ENCODE data around the gene CACNA1I.
"Not testable (repeated sequence)": the region's sequence is repeated elsewhere in the genome, so short reads cannot be mapped to it uniquely, and the experiment has no call there.

The CACNA1I gene

DNA sequence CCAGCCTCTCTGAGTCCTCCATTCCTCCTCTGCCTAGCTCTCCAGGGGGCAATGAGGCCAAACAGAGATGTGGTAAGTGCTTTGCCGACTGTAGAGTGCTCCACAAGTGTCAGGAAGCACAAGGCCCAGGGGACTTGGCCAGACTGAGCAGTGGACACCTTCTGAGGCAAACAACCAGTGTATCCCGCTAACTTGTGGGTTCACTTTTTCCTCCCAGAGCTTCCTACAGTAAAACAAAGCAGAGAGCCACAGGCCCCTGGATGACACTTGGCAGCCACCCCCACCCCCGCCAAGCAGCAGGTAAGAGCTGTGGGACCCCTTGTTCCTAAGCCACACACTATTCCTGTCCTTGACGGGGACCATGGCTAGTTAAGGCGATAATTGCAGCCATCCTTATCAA, 160.9 kb downstream of the CACNA1I start:
- no peak for DNase-seq
- Histone ChIP-seq H3K36me3 (ENCODE audit: control insufficient read depth in 4 of 4, insufficient read depth in 4 of 4, low read length in 3 of 4) (no peaks in the 10 kb centered on the region), H3K4me3 (ENCODE audit: control insufficient read depth in 1 of 7, extremely low read depth in 1 of 7, insufficient read depth in 4 of 7, low read depth in 2 of 7, low read length in 6 of 7) (no peak overlapping the region), H3K9me3 (ENCODE audit: control extremely low read depth in 1 of 5, control insufficient read depth in 4 of 5, insufficient read depth in 2 of 5, low read depth in 1 of 5, low read length in 4 of 5) (no peaks in the 10 kb centered on the region), H3K27ac (ENCODE audit: insufficient read depth in 1 of 2, low read depth in 1 of 2, low read length in 2 of 2, poor library complexity in 1 of 2, severe bottlenecking in 2 of 2) (no peak overlapping the region), H3K27me3 (replicated peaks in 2 of 5; ENCODE audit: control insufficient read depth in 4 of 5, insufficient read depth in 5 of 5, low read length in 4 of 5) (peaks cover 0 to 41% (median 12%) of the 10 kb centered on the region in 5 experiments), H3K4me1 (ENCODE audit: control extremely low read depth in 1 of 4, control insufficient read depth in 4 of 4, insufficient read depth in 4 of 4, low read length in 3 of 4) (no peaks in the 10 kb centered on the region)
- ChIA-PET POLR2A (no interaction called here), CTCF (no interaction called here)
- 94% methylated on average over 4 of the region's 5 CpGs for WGBS (ENCODE audit: insufficient coverage)

DNA sequence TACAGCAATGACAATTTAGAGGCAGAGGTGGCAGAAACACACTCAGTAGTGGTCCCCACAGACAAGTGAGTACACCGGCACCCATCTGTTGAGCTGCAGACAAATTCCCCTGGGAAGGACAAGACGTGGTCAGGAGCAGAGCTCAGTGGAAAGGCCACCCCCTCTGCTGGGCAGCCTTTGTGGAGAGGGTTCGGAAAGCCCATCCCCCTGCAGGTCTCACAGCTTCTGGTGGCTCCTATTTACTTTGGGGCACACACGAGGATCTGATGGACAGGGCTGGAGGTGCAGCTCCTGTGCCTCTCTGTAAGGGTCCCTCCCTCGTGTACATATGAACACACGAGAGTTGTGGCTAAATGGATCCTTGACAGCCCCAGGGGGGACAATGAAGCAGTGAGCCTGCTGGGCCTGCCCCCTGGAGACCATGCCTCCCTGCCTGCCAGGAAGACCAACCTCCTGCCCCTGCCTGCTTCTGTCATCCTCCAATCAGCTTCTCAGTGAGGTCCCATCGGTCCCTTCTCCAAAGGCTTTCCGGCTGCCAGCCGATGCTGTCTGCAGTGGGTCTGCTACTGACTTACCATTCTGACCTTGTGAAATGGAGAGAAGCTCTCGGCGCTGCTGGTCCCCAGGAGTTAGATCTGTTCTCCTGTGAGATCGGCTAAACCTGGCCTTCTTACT, 161.5 kb downstream of the CACNA1I start:
- H3K9me3 ChIP-seq (ENCODE audit: control extremely low read depth in 1 of 5, control insufficient read depth in 4 of 5, insufficient read depth in 2 of 5, low read depth in 1 of 5, low read length in 4 of 5) = no peaks in the 10 kb centered on the region
- peaks cover 0 to 37% (median 12%) of the 10 kb centered on the region in 5 experiments for H3K27me3 ChIP-seq (replicated peaks in 2 of 5; ENCODE audit: control insufficient read depth in 4 of 5, insufficient read depth in 5 of 5, low read length in 4 of 5)
- H3K4me1 ChIP-seq (ENCODE audit: control extremely low read depth in 1 of 4, control insufficient read depth in 4 of 4, insufficient read depth in 4 of 4, low read length in 3 of 4) = no peaks in the 10 kb centered on the region
- no peak for DNase-seq
- H3K27ac ChIP-seq (ENCODE audit: insufficient read depth in 1 of 2, low read depth in 1 of 2, low read length in 2 of 2, poor library complexity in 1 of 2, severe bottlenecking in 2 of 2) = no peak overlapping the region
- H3K36me3 ChIP-seq (ENCODE audit: control insufficient read depth in 4 of 4, insufficient read depth in 4 of 4, low read length in 3 of 4) = no peaks in the 10 kb centered on the region
- H3K4me3 ChIP-seq (ENCODE audit: control insufficient read depth in 1 of 7, extremely low read depth in 1 of 7, insufficient read depth in 4 of 7, low read depth in 2 of 7, low read length in 6 of 7) = no peak overlapping the region
- 86% methylated on average over 11 of the region's 12 CpGs for WGBS (ENCODE audit: insufficient coverage)
- POLR2A ChIA-PET = no interaction called here
- CTCF ChIA-PET = interaction anchor here (0.9 kb wide), 1 partner anchor 14 kb away, joined by 4 read pairs; no protein-coding TSS in a partner anchor

DNA sequence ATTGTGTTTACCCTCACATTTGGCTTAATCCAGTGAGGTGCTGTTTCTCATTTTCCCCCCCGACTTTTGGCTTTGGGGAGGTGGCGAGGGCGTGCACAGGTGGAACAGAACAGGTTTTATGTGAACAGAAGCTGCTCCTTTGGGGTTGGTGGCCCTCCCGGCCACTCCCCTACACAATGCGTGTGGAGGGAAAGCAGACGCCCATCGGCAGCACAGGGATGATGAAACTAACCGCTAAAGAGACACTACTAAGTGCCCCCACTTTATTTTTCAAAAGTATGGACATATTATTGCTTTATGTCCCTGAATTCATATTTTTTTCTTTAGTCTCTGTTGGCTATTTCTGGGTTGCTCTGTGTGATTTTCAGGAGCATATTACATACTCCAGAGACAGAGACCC, 162.1 kb downstream of the CACNA1I start:
- Histone ChIP-seq H3K27ac (ENCODE audit: insufficient read depth in 1 of 2, low read depth in 1 of 2, low read length in 2 of 2, poor library complexity in 1 of 2, severe bottlenecking in 2 of 2) (no peak overlapping the region), H3K4me1 (ENCODE audit: control extremely low read depth in 1 of 4, control insufficient read depth in 4 of 4, insufficient read depth in 4 of 4, low read length in 3 of 4) (no peaks in the 10 kb centered on the region), H3K36me3 (ENCODE audit: control insufficient read depth in 4 of 4, insufficient read depth in 4 of 4, low read length in 3 of 4) (no peaks in the 10 kb centered on the region), H3K9me3 (ENCODE audit: control extremely low read depth in 1 of 5, control insufficient read depth in 4 of 5, insufficient read depth in 2 of 5, low read depth in 1 of 5, low read length in 4 of 5) (no peaks in the 10 kb centered on the region), H3K27me3 (replicated peaks in 2 of 5; ENCODE audit: control insufficient read depth in 4 of 5, insufficient read depth in 5 of 5, low read length in 4 of 5) (peaks cover 0 to 34% (median 14%) of the 10 kb centered on the region in 5 experiments), H3K4me3 (ENCODE audit: control insufficient read depth in 1 of 7, extremely low read depth in 1 of 7, insufficient read depth in 4 of 7, low read depth in 2 of 7, low read length in 6 of 7) (no peak overlapping the region)
- 92% methylated on average over 6 of the region's 8 CpGs for WGBS (ENCODE audit: insufficient coverage)
- POLR2A ChIA-PET = no interaction called here
- DNase-seq = no peak
- CTCF ChIA-PET = interaction anchor here (0.9 kb wide), 1 partner anchor 14 kb away, joined by 4 read pairs; no protein-coding TSS in a partner anchor

DNA sequence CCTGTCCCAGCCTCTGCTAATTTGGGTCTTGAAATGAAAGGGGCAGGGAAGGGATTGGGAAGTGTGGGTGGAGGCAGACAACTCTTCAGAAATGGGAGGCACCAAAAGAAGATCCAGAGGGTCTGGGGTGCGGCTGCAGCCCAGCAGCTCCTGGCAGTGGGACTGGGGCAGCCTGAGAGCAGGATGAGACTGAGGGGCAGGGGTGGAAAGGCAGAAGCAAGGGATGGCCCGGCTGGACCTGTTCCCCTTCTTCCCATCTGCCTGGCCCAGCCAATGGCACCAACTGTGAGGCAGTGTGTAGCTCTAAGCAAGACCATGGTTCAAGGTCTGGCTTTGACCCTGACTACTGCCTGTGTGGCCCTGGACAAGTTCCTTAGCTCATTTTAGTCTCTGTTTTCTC, 162.6 kb downstream of the CACNA1I start:
- ChIA-PET POLR2A (no interaction called here), CTCF (no interaction called here)
- H3K9me3 ChIP-seq (ENCODE audit: control extremely low read depth in 1 of 5, control insufficient read depth in 4 of 5, insufficient read depth in 2 of 5, low read depth in 1 of 5, low read length in 4 of 5) = no peaks in the 10 kb centered on the region
- peaks cover 0 to 34% (median 12%) of the 10 kb centered on the region in 5 experiments for H3K27me3 ChIP-seq (replicated peaks in 2 of 5; ENCODE audit: control insufficient read depth in 4 of 5, insufficient read depth in 5 of 5, low read length in 4 of 5)
- DNase-seq = no peak
- WGBS (ENCODE audit: insufficient coverage) = 80% methylated on average over 2 of the region's 2 CpGs
- H3K4me3 ChIP-seq (ENCODE audit: control insufficient read depth in 1 of 7, extremely low read depth in 1 of 7, insufficient read depth in 4 of 7, low read depth in 2 of 7, low read length in 6 of 7) = no peak overlapping the region
- H3K27ac ChIP-seq (ENCODE audit: insufficient read depth in 1 of 2, low read depth in 1 of 2, low read length in 2 of 2, poor library complexity in 1 of 2, severe bottlenecking in 2 of 2) = no peak overlapping the region
- no peaks in the 10 kb centered on the region for H3K36me3 ChIP-seq (ENCODE audit: control insufficient read depth in 4 of 4, insufficient read depth in 4 of 4, low read length in 3 of 4)
- H3K4me1 ChIP-seq (ENCODE audit: control extremely low read depth in 1 of 4, control insufficient read depth in 4 of 4, insufficient read depth in 4 of 4, low read length in 3 of 4) = no peaks in the 10 kb centered on the region

DNA sequence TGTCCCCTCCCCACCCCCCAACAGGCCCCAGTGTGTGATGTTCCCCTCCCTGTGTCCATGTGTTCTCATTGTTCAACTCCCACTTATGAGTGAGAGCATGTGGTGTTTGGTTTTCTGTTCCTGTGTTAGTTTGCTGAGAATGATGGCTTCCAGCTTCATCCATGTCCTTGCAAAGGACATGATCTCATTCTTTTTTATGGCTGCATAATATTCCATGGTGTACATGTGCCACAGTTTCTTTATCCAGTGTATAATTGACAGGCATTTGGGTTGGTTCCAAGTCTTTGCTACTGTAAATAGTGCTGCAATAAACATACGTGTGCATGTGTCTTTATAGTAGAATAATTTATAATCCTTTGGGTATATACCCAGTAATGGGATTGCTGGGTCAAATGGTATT, 163.5 kb downstream of the CACNA1I start:
- peaks cover 0 to 31% (median 11%) of the 10 kb centered on the region in 5 experiments for H3K27me3 ChIP-seq (replicated peaks in 2 of 5; ENCODE audit: control insufficient read depth in 4 of 5, insufficient read depth in 5 of 5, low read length in 4 of 5)
- DNase-seq; H3K4me1 ChIP-seq (ENCODE audit: control extremely low read depth in 1 of 4, control insufficient read depth in 4 of 4, insufficient read depth in 4 of 4, low read length in 3 of 4); H3K4me3 ChIP-seq (ENCODE audit: control insufficient read depth in 1 of 7, extremely low read depth in 1 of 7, insufficient read depth in 4 of 7, low read depth in 2 of 7, low read length in 6 of 7); H3K27ac ChIP-seq (ENCODE audit: insufficient read depth in 1 of 2, low read depth in 1 of 2, low read length in 2 of 2, poor library complexity in 1 of 2, severe bottlenecking in 2 of 2); CTCF ChIA-PET; H3K36me3 ChIP-seq (ENCODE audit: control insufficient read depth in 4 of 4, insufficient read depth in 4 of 4, low read length in 3 of 4); H3K9me3 ChIP-seq (ENCODE audit: control extremely low read depth in 1 of 5, control insufficient read depth in 4 of 5, insufficient read depth in 2 of 5, low read depth in 1 of 5, low read length in 4 of 5); POLR2A ChIA-PET: not testable (repeated sequence)
- WGBS (ENCODE audit: insufficient coverage) = no CpG with 5 or more reads among the region's 1 CpG

DNA sequence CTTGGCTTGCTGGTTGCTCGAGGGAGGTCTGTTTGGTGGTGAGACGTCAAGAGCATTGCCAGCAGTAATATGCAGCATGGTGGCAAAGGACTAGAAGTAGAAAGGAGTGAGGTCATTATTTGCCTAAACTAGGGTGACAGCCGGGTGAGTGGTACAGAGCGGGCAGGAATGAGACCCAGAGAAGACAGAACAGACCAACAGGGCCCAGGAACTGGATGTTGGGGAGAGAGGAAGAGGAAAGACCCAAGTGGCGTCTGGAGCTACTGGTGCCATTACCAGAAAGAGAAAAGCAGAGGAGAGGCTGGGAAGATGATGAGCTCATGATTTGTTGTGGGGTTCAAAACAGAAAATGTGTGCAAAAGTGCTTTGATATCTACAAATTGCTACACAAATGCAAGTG, 164.3 kb downstream of the CACNA1I start:
- Histone ChIP-seq H3K4me3 (ENCODE audit: control insufficient read depth in 1 of 7, extremely low read depth in 1 of 7, insufficient read depth in 4 of 7, low read depth in 2 of 7, low read length in 6 of 7) (no peak overlapping the region), H3K9me3 (ENCODE audit: control extremely low read depth in 1 of 5, control insufficient read depth in 4 of 5, insufficient read depth in 2 of 5, low read depth in 1 of 5, low read length in 4 of 5) (peaks cover 0 to 8% (median 2%) of the 10 kb centered on the region in 5 experiments), H3K36me3 (ENCODE audit: control insufficient read depth in 4 of 4, insufficient read depth in 4 of 4, low read length in 3 of 4) (no peaks in the 10 kb centered on the region), H3K27me3 (replicated peaks in 2 of 5; ENCODE audit: control insufficient read depth in 4 of 5, insufficient read depth in 5 of 5, low read length in 4 of 5) (peaks cover 0 to 29% (median 11%) of the 10 kb centered on the region in 5 experiments), H3K4me1 (ENCODE audit: control extremely low read depth in 1 of 4, control insufficient read depth in 4 of 4, insufficient read depth in 4 of 4, low read length in 3 of 4) (no peaks in the 10 kb centered on the region), H3K27ac (ENCODE audit: insufficient read depth in 1 of 2, low read depth in 1 of 2, low read length in 2 of 2, poor library complexity in 1 of 2, severe bottlenecking in 2 of 2) (no peak overlapping the region)
- 100% methylated on average over 5 of the region's 5 CpGs for WGBS (ENCODE audit: insufficient coverage)
- POLR2A ChIA-PET = no interaction called here
- CTCF ChIA-PET = no interaction called here
- no peak for DNase-seq

DNA sequence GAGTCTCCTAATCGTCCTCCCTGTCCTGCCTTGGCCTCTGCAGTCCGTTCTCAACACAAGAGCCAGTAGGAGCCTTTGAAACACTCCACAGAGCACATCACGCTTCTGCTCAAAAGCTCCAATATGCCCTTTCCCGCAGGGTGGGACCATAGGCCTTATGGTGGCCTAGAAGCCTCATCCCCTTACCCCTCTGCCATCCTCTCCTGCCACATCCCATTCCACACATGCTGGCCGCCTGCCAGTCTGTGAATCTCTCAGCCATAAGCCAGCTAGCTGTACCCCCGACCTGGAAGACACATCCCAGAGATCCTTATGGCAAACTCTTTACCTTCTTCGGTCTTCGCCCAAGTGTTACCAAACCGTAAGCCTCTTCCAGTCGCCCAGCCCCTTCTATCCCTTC, 165.2 kb downstream of the CACNA1I start:
- H3K27ac ChIP-seq (ENCODE audit: insufficient read depth in 1 of 2, low read depth in 1 of 2, low read length in 2 of 2, poor library complexity in 1 of 2, severe bottlenecking in 2 of 2) = no peak overlapping the region
- no peak for DNase-seq
- 91% methylated on average over 6 of the region's 10 CpGs for WGBS (ENCODE audit: insufficient coverage)
- H3K27me3 ChIP-seq (replicated peaks in 2 of 5; ENCODE audit: control insufficient read depth in 4 of 5, insufficient read depth in 5 of 5, low read length in 4 of 5) = peaks cover 0 to 29% (median 11%) of the 10 kb centered on the region in 5 experiments
- H3K4me1 ChIP-seq (ENCODE audit: control extremely low read depth in 1 of 4, control insufficient read depth in 4 of 4, insufficient read depth in 4 of 4, low read length in 3 of 4) = no peaks in the 10 kb centered on the region
- POLR2A ChIA-PET = no interaction called here
- CTCF ChIA-PET = no interaction called here
- H3K36me3 ChIP-seq (ENCODE audit: control insufficient read depth in 4 of 4, insufficient read depth in 4 of 4, low read length in 3 of 4) = no peaks in the 10 kb centered on the region
- peaks cover 0 to 12% (median 2%) of the 10 kb centered on the region in 5 experiments for H3K9me3 ChIP-seq (ENCODE audit: control extremely low read depth in 1 of 5, control insufficient read depth in 4 of 5, insufficient read depth in 2 of 5, low read depth in 1 of 5, low read length in 4 of 5)
- H3K4me3 ChIP-seq (ENCODE audit: control insufficient read depth in 1 of 7, extremely low read depth in 1 of 7, insufficient read depth in 4 of 7, low read depth in 2 of 7, low read length in 6 of 7) = no peak overlapping the region
